ENCODE results near the gene C1QTNF9. TPM values are rescaled to one million over a fixed set of nuclear protein-coding genes. Genes with fewer than 3 reads are reported as not detected.
"Not testable (repeated sequence)": the region's sequence is repeated elsewhere in the genome, so short reads cannot be mapped to it uniquely, and the experiment has no call there.

The C1QTNF9 gene
- total and polyA plus RNA-seq, 2 donors (not counting 3 experiments of a cell fraction or from before 2014, with no cell fraction given), result not detected

GRCh38 chr13:24357756-24358155, 48.4 kb downstream of the C1QTNF9 start:
- H3K79me2 ChIP-seq (ENCODE audit: control insufficient read depth, insufficient read depth, low read length), result no peaks in the 10 kb centered on the region
- H4K20me1 ChIP-seq (replicated peaks; ENCODE audit: control insufficient read depth, extremely low read depth, insufficient read depth, low read length), result no peaks in the 10 kb centered on the region
- FAIRE-seq (no peak), DNase-seq (ENCODE audit: low read depth, low spot score) (no peak)
- no peak overlapping the region for H2AFZ ChIP-seq (ENCODE audit: low read depth, low read length)
- BruUV-seq (replicated peaks), result no TSS peak
- no peaks in the 10 kb centered on the region for H3K9me1 ChIP-seq (replicated peaks; ENCODE audit: control insufficient read depth, extremely low read depth, insufficient read depth, low read length)
- H3K4me1 ChIP-seq (ENCODE audit: control insufficient read depth, extremely low read depth, insufficient read depth, low read length), result no peaks in the 10 kb centered on the region
- H3K27me3 ChIP-seq (ENCODE audit: control insufficient read depth in 2 of 2, insufficient read depth in 2 of 2, low read length in 2 of 2), result no peaks in the 10 kb centered on the region
- H3K4me2 ChIP-seq (ENCODE audit: insufficient read depth, low read length), result no peak overlapping the region
- no peaks in the 10 kb centered on the region for H3K36me3 ChIP-seq (ENCODE audit: control insufficient read depth in 2 of 2, extremely low read depth in 1 of 2, insufficient read depth in 2 of 2, low read length in 2 of 2)
- ChIA-PET POLR2A (no interaction called here), CTCF (no interaction called here)
- no peak for TF ChIP-seq EZH2 (IDR thresholded peaks at IDR 0.05; ENCODE audit: borderline replicate concordance, low read depth, low read length, severe bottlenecking)
- TF ChIP-seq CTCF (IDR thresholded peaks at IDR 0.05; ENCODE audit: extremely low read depth in 1 of 2, insufficient read depth in 1 of 2, low read depth in 1 of 2, low read length in 2 of 2), result no peak
- TF ChIP-seq GATA2 (IDR thresholded peaks at IDR 0.05; ENCODE audit: insufficient read depth, insufficient read length, low read depth, low read length), result no peak
- TF ChIP-seq, protein P1, sequence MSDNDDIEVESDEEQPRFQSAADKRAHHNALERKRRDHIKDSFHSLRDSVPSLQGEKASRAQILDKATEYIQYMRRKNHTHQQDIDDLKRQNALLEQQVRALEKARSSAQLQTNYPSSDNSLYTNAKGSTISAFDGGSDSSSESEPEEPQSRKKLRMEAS (IDR thresholded peaks at IDR 0.05; ENCODE audit: insufficient read depth, insufficient read length), result no peak
- no peak for TF ChIP-seq POLR2A (IDR thresholded peaks at IDR 0.05; ENCODE audit: low read depth, low read length)
- TF ChIP-seq FOS (IDR thresholded peaks at IDR 0.05; ENCODE audit: borderline replicate concordance, insufficient read depth, low read length), result no peak
- TF ChIP-seq POLR2AphosphoS5 (IDR thresholded peaks at IDR 0.05; ENCODE audit: insufficient read depth, low read depth, low read length), result no peak
- TF ChIP-seq MYC (IDR thresholded peaks at IDR 0.05; ENCODE audit: low read depth, low read length), result no peak
- TF ChIP-seq JUN (IDR thresholded peaks at IDR 0.05; ENCODE audit: borderline replicate concordance, insufficient read depth, insufficient read length, low read depth), result no peak
- H3K27ac ChIP-seq (ENCODE audit: insufficient read depth, low read depth, low read length), result no peak overlapping the region
- dilution Hi-C loops (cut with MboI; ENCODE audit: extremely low pct_ligation_motif_present, low sequenced_read_pairs), result no loop called here
- no peak overlapping the region for H3K9ac ChIP-seq (replicated peaks; ENCODE audit: extremely low read depth, insufficient read depth, low read length)
- H3K9me3 ChIP-seq (replicated peaks; ENCODE audit: control insufficient read depth, insufficient read depth, low read length), result no peaks in the 10 kb centered on the region
- no peak overlapping the region for H3K4me3 ChIP-seq (replicated peaks in 1 of 3; ENCODE audit: insufficient read depth in 1 of 3, low read depth in 1 of 3, low read length in 3 of 3)
- intact Hi-C loops (cut with micrococcal nuclease), result no loop called here

- dilution Hi-C loops (cut with MboI; ENCODE audit: extremely low pct_ligation_motif_present, low sequenced_read_pairs); POLR2A ChIA-PET; H3K9ac ChIP-seq (replicated peaks; ENCODE audit: extremely low read depth, insufficient read depth, low read length): not testable (repeated sequence)
These were observed 49.5 kb downstream of the C1QTNF9 start for GRCh38 chr13:24358836-24359235.

DNA sequence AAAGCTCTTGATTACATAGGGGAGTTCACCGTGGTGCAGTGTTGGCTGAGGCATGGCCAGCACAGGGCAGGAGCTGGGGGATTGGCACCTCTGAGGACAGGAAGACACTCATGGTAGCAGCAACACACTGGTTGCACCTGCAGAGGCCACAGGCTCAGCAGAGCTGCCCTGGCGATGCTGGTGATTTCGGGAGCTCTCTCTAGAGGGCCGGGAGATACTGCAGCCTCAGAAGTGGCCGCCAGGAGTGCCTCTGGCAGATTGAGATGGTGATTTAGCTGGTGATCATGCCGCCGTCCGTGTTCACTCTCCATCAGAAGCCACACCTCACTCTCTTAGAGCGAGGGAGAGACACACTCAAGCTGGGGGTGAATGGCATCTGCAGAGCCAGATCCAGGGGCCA, 49.9 kb downstream of the C1QTNF9 start:
- H3K9me1 ChIP-seq (replicated peaks; ENCODE audit: control insufficient read depth, extremely low read depth, insufficient read depth, low read length); H3K79me2 ChIP-seq (ENCODE audit: control insufficient read depth, insufficient read depth, low read length); H3K9me3 ChIP-seq (replicated peaks; ENCODE audit: control insufficient read depth, insufficient read depth, low read length); CTCF ChIA-PET; H2AFZ ChIP-seq (ENCODE audit: low read depth, low read length); H3K27me3 ChIP-seq (ENCODE audit: control insufficient read depth in 2 of 2, insufficient read depth in 2 of 2, low read length in 2 of 2); POLR2A ChIA-PET; dilution Hi-C loops (cut with MboI; ENCODE audit: extremely low pct_ligation_motif_present, low sequenced_read_pairs); H3K27ac ChIP-seq (ENCODE audit: insufficient read depth, low read depth, low read length); H3K9ac ChIP-seq (replicated peaks; ENCODE audit: extremely low read depth, insufficient read depth, low read length); H4K20me1 ChIP-seq (replicated peaks; ENCODE audit: control insufficient read depth, extremely low read depth, insufficient read depth, low read length); FAIRE-seq; H3K4me2 ChIP-seq (ENCODE audit: insufficient read depth, low read length); DNase-seq (ENCODE audit: low read depth, low spot score); intact Hi-C loops (cut with micrococcal nuclease); H3K4me3 ChIP-seq (replicated peaks in 1 of 3; ENCODE audit: insufficient read depth in 1 of 3, low read depth in 1 of 3, low read length in 3 of 3); BruUV-seq (replicated peaks); H3K36me3 ChIP-seq (ENCODE audit: control insufficient read depth in 2 of 2, extremely low read depth in 1 of 2, insufficient read depth in 2 of 2, low read length in 2 of 2); H3K4me1 ChIP-seq (ENCODE audit: control insufficient read depth, extremely low read depth, insufficient read depth, low read length): not testable (repeated sequence)

More at GRCh38 chr13:24358836-24359235, 49.5 kb downstream of the C1QTNF9 start:
- H2AFZ ChIP-seq (ENCODE audit: low read depth, low read length); H3K4me1 ChIP-seq (ENCODE audit: control insufficient read depth, extremely low read depth, insufficient read depth, low read length); H3K9me3 ChIP-seq (replicated peaks; ENCODE audit: control insufficient read depth, insufficient read depth, low read length); H4K20me1 ChIP-seq (replicated peaks; ENCODE audit: control insufficient read depth, extremely low read depth, insufficient read depth, low read length); H3K4me2 ChIP-seq (ENCODE audit: insufficient read depth, low read length); DNase-seq (ENCODE audit: low read depth, low spot score); H3K79me2 ChIP-seq (ENCODE audit: control insufficient read depth, insufficient read depth, low read length); FAIRE-seq; H3K36me3 ChIP-seq (ENCODE audit: control insufficient read depth in 2 of 2, extremely low read depth in 1 of 2, insufficient read depth in 2 of 2, low read length in 2 of 2); CTCF ChIA-PET; H3K27me3 ChIP-seq (ENCODE audit: control insufficient read depth in 2 of 2, insufficient read depth in 2 of 2, low read length in 2 of 2); H3K27ac ChIP-seq (ENCODE audit: insufficient read depth, low read depth, low read length); H3K4me3 ChIP-seq (replicated peaks in 1 of 3; ENCODE audit: insufficient read depth in 1 of 3, low read depth in 1 of 3, low read length in 3 of 3); H3K9me1 ChIP-seq (replicated peaks; ENCODE audit: control insufficient read depth, extremely low read depth, insufficient read depth, low read length); BruUV-seq (replicated peaks); intact Hi-C loops (cut with micrococcal nuclease): not testable (repeated sequence)
